HG03060 (cell line): ENCODE results near the gene STAM.

Experiments used
- ATAC-seq: cut with Tn5 transposase; IDR thresholded peaks from one replicate; pipeline ENCODE4 v1.9.1; 2021; ENCODE audit warnings: low read depth, moderate number of reproducible peaks; ENCODE audit not compliant: unreplicated experiment

STAM gene

GRCh38 chr10:17671307-17671706, 27.4 kb downstream of the STAM start:
- no peak for ATAC-seq

GRCh38 chr10:17673471-17674061, 29.6 kb downstream of the STAM start:
- no peak for ATAC-seq

- no peak for ATAC-seq
These were observed 30.6 kb downstream of the STAM start for GRCh38 chr10:17674566-17674965.

GRCh38 chr10:17675638-17676037, 31.7 kb downstream of the STAM start:
- no peak for ATAC-seq

DNA sequence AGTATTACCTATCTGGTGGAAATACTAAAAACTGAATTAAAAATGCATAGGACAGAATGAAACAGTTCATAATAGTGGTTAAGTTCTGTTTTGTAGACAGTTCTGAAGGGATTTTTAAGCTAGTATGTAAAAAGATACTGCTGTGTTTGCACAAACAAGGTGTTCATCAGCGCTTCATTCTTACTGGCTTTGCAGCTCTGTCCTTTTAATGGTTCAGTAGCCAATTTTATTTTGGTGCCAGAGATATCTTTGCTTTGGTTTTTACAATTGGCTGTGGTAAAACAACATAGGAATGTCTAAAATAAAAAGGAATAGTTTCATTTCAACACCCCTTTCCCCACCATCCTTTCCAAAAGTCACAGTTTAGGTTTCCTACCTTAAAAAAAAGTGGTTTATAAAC, 33.0 kb downstream of the STAM start:
- ATAC-seq, result no peak

GRCh38 chr10:17682236-17682946, 38.4 kb downstream of the STAM start:
- no peak for ATAC-seq

DNA sequence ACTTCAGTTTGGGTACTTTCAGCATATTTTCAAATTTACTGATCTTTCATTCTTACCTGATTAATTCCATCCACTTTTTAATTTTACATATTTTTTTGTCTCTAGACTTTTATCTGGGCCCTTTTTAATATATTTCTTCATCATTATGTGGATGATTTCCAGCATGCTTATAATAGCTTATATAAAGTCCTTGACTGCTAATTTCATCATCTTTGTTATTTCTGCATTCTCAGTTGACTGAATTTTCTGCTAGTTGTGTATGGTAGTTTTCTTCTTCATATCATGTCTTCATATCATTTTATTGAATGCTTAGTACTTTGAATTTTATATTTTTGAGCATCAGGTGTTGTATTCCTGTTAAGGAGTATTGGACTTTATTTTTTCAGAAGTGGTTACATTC, 39.6 kb downstream of the STAM start:
- no peak for ATAC-seq

DNA sequence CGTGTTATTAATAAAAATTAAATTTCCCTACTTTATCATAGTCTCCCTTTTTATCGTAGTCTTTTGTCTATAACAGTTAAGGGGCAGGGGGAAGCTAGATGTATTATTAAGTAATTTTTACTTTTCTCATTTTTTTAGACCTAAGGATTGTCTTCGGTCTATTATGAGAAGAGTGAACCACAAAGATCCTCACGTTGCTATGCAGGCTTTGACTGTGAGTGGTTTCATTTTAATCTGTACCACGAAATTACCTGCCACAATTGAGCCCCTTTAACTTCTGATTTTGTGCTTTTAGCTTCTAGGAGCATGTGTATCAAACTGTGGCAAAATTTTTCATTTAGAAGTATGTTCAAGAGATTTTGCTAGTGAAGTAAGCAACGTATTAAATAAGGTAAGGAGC, 40.6 kb downstream of the STAM start:
- no peak for ATAC-seq

GRCh38 chr10:17685233-17685840, 41.4 kb downstream of the STAM start:
- ATAC-seq, result no peak

- ATAC-seq, result no peak
These were observed 43.3 kb downstream of the STAM start for GRCh38 chr10:17687117-17687831.

DNA sequence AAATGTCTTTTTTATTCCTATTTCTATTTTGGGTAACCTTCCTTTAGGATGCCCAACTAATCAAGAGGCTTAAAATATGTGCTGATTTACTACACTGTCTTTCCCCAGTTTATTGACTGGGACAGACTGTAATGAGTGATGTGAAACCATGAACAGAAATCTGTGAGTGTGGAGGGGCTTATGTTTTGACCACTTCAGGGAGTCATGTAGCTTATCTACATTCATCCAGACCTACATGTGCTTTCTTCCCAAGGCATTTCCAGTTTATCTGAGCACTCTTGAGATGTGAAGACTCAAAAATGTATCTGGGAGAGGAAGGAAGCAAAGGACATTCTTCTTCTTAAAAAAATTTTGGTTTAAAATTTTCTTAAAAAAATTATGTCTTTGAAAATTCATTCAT, 45.2 kb downstream of the STAM start:
- ATAC-seq, result no peak

DNA sequence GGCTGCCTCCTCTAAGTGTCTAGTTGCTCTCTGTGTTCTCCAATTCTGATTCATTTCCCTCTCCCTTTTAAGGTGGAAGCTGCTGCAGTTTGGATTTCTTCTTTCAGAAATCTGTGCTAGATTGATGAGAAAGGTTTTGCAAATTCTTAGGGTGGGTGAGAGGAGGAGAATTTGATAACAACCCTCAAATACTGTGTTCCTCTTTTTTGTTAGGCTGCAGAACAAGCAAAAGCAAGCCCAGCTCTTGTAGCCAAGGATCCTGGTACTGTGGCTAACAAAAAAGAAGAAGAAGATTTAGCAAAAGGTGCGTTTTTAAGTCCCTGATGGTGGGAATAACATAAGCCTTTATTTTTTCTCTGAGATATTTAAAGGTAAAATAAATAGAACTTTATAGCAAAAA, 49.1 kb downstream of the STAM start:
- ATAC-seq, result no peak

DNA sequence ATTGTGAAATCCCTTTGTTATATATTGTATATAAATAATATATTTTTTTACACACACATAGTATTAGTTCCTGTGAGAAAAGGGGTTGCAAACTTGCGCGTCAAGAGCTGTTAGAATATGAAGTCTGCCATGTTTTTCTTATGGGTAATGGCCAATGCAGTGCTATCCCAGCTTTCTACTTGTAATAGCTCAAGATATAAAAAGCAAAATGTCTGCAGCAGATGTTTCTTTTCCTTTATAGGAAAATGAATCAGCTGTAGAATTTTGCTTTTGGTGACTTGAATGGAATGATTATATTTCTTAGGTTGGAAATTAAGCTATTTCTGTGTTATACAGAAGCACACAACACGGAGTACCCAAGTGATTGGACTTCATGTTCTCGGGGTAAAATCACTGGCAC, 54.7 kb downstream of the STAM start:
- ATAC-seq, result no peak

DNA sequence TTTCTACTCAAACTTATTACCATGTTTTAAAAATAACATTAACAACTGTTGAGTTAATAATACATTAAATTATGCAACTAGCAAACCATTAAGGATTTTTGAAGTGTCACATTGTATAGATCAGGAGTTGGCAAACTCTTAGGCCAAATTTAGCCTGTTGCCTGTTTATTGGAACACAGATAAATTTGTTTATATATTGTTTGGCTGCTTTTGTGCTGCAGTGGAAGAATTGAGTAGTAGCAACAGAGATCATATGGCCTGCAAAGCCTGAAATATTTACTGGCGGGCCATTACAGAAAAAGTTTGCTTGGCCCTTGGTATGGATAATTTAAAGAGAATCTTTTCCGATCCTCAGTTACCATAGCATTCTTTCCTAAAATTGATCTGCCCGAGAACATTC, 57.4 kb downstream of the STAM start:
- no peak for ATAC-seq

DNA sequence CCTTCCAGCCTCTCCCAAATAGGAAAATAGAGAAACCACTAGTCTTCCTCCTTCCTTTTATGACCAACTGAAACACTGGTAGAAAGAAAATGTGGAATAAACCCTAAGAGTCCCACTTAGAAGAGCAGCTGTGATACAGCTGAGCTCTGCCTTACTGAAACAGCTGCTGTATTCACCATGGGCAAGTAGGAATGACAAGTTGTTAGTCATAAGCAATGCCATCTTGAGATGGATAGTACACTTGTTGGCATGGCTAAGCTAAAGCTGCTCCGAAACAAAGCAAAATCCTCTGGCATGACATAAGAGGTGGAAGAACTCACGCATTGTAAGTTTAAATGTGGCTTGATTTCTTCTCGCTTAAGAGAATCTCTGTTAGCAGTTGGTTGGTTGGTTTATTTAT, 59.8 kb downstream of the STAM start:
- ATAC-seq, result no peak

DNA sequence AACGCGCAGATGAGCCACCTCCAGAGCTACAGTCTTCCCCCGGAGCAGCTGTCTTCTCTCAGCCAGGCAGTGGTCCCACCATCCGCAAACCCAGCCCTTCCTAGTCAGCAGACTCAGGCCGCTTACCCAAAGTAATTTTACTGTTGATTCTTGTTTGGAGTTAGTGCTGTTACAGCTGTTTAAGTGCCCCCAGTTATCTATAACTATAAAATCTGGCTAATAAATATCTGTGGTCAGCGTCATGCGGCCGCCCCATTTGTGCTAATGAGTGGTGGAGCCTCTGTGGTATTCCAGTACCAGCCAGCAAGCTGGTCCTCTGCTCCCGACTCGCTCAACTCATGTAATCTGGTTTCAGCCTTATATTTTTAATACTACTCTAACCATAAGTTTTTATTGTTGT, 64.9 kb downstream of the STAM start:
- no peak for ATAC-seq

- no peak for ATAC-seq
These were observed 65.5 kb downstream of the STAM start for GRCh38 chr10:17709492-17709891.

- no peak for ATAC-seq
These were observed 66.2 kb downstream of the STAM start for GRCh38 chr10:17710181-17710580.

GRCh38 chr10:17712053-17712452, 68.1 kb downstream of the STAM start:
- no peak for ATAC-seq

DNA sequence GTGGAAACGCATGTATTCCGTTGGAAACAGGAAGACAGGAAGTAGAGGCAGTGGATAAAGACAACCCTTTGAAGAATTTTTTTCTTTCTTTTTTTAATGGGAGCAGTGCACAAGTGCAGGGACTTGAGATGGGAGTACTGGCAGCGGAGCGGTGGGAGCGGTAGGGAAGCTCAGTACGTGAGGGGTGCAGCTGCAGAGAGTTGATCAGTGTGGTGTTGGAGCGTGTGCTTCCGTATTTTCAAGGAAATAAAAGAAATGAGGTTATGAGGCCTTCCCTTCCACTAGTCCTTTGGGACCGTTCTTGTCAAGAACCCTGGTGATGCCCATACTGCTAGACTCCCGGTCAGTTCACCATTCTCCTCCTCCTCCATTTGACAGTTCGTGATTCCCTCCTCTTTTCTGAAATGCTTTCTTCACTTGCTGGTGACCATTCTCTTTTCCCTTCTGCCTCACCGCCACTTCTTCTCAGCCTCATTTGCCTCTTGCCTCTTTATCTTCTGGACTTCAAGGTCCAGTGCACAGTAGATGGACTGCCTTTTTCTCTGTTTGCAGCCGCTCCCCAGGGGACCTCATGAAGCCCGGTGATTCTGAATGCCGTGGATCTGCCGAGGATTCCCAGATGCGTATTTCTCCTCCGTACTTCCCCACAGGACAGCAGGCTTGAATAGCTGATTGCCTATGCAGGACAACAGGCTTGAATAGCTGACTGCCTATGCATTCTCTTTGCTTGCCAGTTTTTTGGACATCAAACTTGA, 68.9 kb downstream of the STAM start:
- ATAC-seq, result no peak

GRCh38 chr10:17713758-17714157, 69.8 kb downstream of the STAM start:
- no peak for ATAC-seq
